HUES48 (cell line): ENCODE results near the gene NPIPA5.
"Not testable (repeated sequence)": the region's sequence is repeated elsewhere in the genome, so short reads cannot be mapped to it uniquely, and the experiment has no call there.

ENCODE experiments used
- H3K27ac ChIP-seq: one replicate; pipeline ENCODE4 v1.7.0; 2013; ENCODE audit warnings: low read depth, low read length, inconsistent platforms
- H3K27me3 ChIP-seq: 2 replicates; pipeline ENCODE4 v1.6.1; 2013; ENCODE audit warnings: mild to moderate bottlenecking, low read length; ENCODE audit not compliant: control insufficient read depth, insufficient read depth
- H3K36me3 ChIP-seq: 2 replicates; pipeline ENCODE4 v1.6.1; 2013; ENCODE audit warnings: low read length; ENCODE audit not compliant: control insufficient read depth, insufficient read depth
- H3K4me1 ChIP-seq: 2 replicates; pipeline ENCODE4 v1.6.1; 2013; ENCODE audit warnings: mild to moderate bottlenecking, low read length; ENCODE audit not compliant: control insufficient read depth, insufficient read depth
- H3K4me3 ChIP-seq: 2 replicates; pipeline ENCODE4 v1.5.1; 2013; ENCODE audit warnings: mild to moderate bottlenecking, low read depth, low read length
- H3K9ac ChIP-seq: 2 replicates; pipeline ENCODE4 v1.6.1; 2013; ENCODE audit warnings: mild to moderate bottlenecking, low read depth, low read length, moderate library complexity
- H3K9me3 ChIP-seq: 2 replicates; pipeline ENCODE4 v1.6.1; 2013; ENCODE audit warnings: low read length; ENCODE audit not compliant: control insufficient read depth, insufficient read depth

NPIPA5 gene

GRCh38 chr16:15333969-15334368 is 44.1 kb downstream of the NPIPA5 start:
- H3K4me1 ChIP-seq, H3K27ac ChIP-seq, H3K9ac ChIP-seq, H3K27me3 ChIP-seq, H3K36me3 ChIP-seq, H3K4me3 ChIP-seq, H3K9me3 ChIP-seq: not testable (repeated sequence)

- H3K9ac ChIP-seq, H3K4me1 ChIP-seq, H3K27me3 ChIP-seq, H3K36me3 ChIP-seq, H3K4me3 ChIP-seq, H3K9me3 ChIP-seq, H3K27ac ChIP-seq: not testable (repeated sequence)
Observed at GRCh38 chr16:15330978-15331377, 47.1 kb downstream of the NPIPA5 start.

- not testable (repeated sequence) for H3K4me1 ChIP-seq, H3K36me3 ChIP-seq, H3K9ac ChIP-seq, H3K9me3 ChIP-seq, H3K4me3 ChIP-seq, H3K27ac ChIP-seq, H3K27me3 ChIP-seq
Observed at GRCh38 chr16:15324954-15325353, 53.1 kb downstream of the NPIPA5 start.

- not testable (repeated sequence) for H3K4me1 ChIP-seq, H3K36me3 ChIP-seq, H3K4me3 ChIP-seq, H3K9me3 ChIP-seq, H3K27me3 ChIP-seq, H3K27ac ChIP-seq, H3K9ac ChIP-seq
Observed at GRCh38 chr16:15323373-15323772, 54.7 kb downstream of the NPIPA5 start.

- H3K9me3 ChIP-seq, H3K4me3 ChIP-seq, H3K36me3 ChIP-seq, H3K4me1 ChIP-seq, H3K27me3 ChIP-seq, H3K27ac ChIP-seq, H3K9ac ChIP-seq: not testable (repeated sequence)
Observed at GRCh38 chr16:15321221-15321620, 56.9 kb downstream of the NPIPA5 start.

GRCh38 chr16:15314562-15314961 is 63.5 kb downstream of the NPIPA5 start:
- H3K36me3 ChIP-seq, H3K9ac ChIP-seq, H3K9me3 ChIP-seq, H3K4me3 ChIP-seq, H3K4me1 ChIP-seq, H3K27ac ChIP-seq, H3K27me3 ChIP-seq: not testable (repeated sequence)
